ENCODE results near the gene VMO1. TPM values are rescaled to one million over a fixed set of nuclear protein-coding genes. Genes with fewer than 3 reads are reported as not detected.

The VMO1 gene
- total RNA-seq, 1 experiment from 2014 or later: not detected

GRCh38 chr17:4777969-4778760, 8.0 kb downstream of the VMO1 start:
- in situ Hi-C loops (cut with HindIII; ENCODE audit: low pct_unique_long_range_greater_than_20kb, low sequenced_read_pairs): no loop called here

GRCh38 chr17:4772235-4772613, 13.9 kb downstream of the VMO1 start:
- in situ Hi-C loops (cut with HindIII; ENCODE audit: low pct_unique_long_range_greater_than_20kb, low sequenced_read_pairs): no loop called here
- DNase-seq (ENCODE audit: low read depth, low spot score): no peak

More at GRCh38 chr17:4777969-4778760, 8.0 kb downstream of the VMO1 start:
- DNase-seq (ENCODE audit: low read depth, low spot score): no peak

- in situ Hi-C loops (cut with HindIII; ENCODE audit: low pct_unique_long_range_greater_than_20kb, low sequenced_read_pairs): no loop called here
- no peak for DNase-seq (ENCODE audit: low read depth, low spot score)
These were observed 14.5 kb downstream of the VMO1 start, which contains the start of gene TM4SF5 for GRCh38 chr17:4771519-4772234. Gene TM4SF5 (plus strand): TSS chr17:4771886. CDS start chr17:4771923, 37 bp downstream.

- no peak for DNase-seq (ENCODE audit: low read depth, low spot score)
- in situ Hi-C loops (cut with HindIII; ENCODE audit: low pct_unique_long_range_greater_than_20kb, low sequenced_read_pairs): no loop called here
These were observed 16.5 kb downstream of the VMO1 start for GRCh38 chr17:4769628-4770027.

- in situ Hi-C loops (cut with HindIII; ENCODE audit: low pct_unique_long_range_greater_than_20kb, low sequenced_read_pairs): no loop called here
These were observed 17.9 kb downstream of the VMO1 start for GRCh38 chr17:4768298-4768697.

GRCh38 chr17:4766723-4767122, 19.4 kb downstream of the VMO1 start:
- in situ Hi-C loops (cut with HindIII; ENCODE audit: low pct_unique_long_range_greater_than_20kb, low sequenced_read_pairs): no loop called here
- DNase-seq (ENCODE audit: low read depth, low spot score): no peak

More at GRCh38 chr17:4768298-4768697, 17.9 kb downstream of the VMO1 start:
- no peak for DNase-seq (ENCODE audit: low read depth, low spot score)

- DNase-seq (ENCODE audit: low read depth, low spot score): no peak
- in situ Hi-C loops (cut with HindIII; ENCODE audit: low pct_unique_long_range_greater_than_20kb, low sequenced_read_pairs): no loop called here
These were observed 20.0 kb downstream of the VMO1 start for GRCh38 chr17:4766201-4766600.

- in situ Hi-C loops (cut with HindIII; ENCODE audit: low pct_unique_long_range_greater_than_20kb, low sequenced_read_pairs): no loop called here
- DNase-seq (ENCODE audit: low read depth, low spot score): no peak
These were observed 21.6 kb downstream of the VMO1 start for GRCh38 chr17:4764595-4764994.

- in situ Hi-C loops (cut with HindIII; ENCODE audit: low pct_unique_long_range_greater_than_20kb, low sequenced_read_pairs): no loop called here
- no peak for DNase-seq (ENCODE audit: low read depth, low spot score)
These were observed 26.4 kb downstream of the VMO1 start for GRCh38 chr17:4759776-4760236.

- DNase-seq (ENCODE audit: low read depth, low spot score): no peak
- in situ Hi-C loops (cut with HindIII; ENCODE audit: low pct_unique_long_range_greater_than_20kb, low sequenced_read_pairs): no loop called here
These were observed 32.8 kb downstream of the VMO1 start for GRCh38 chr17:4753392-4753791.

GRCh38 chr17:4751932-4752331, 34.2 kb downstream of the VMO1 start:
- DNase-seq (ENCODE audit: low read depth, low spot score): no peak
- in situ Hi-C loops (cut with HindIII; ENCODE audit: low pct_unique_long_range_greater_than_20kb, low sequenced_read_pairs): no loop called here

GRCh38 chr17:4750606-4751005, 35.6 kb downstream of the VMO1 start:
- in situ Hi-C loops (cut with HindIII; ENCODE audit: low pct_unique_long_range_greater_than_20kb, low sequenced_read_pairs): no loop called here
- DNase-seq (ENCODE audit: low read depth, low spot score): no peak

- in situ Hi-C loops (cut with HindIII; ENCODE audit: low pct_unique_long_range_greater_than_20kb, low sequenced_read_pairs): no loop called here
- DNase-seq (ENCODE audit: low read depth, low spot score): peak; percentile 11
These were observed 37.5 kb downstream of the VMO1 start for GRCh38 chr17:4748686-4749085.

GRCh38 chr17:4747847-4748246, 38.3 kb downstream of the VMO1 start:
- DNase-seq (ENCODE audit: low read depth, low spot score): no peak
- in situ Hi-C loops (cut with HindIII; ENCODE audit: low pct_unique_long_range_greater_than_20kb, low sequenced_read_pairs): no loop called here

GRCh38 chr17:4744999-4745969, 40.9 kb downstream of the VMO1 start:
- no peak for DNase-seq (ENCODE audit: low read depth, low spot score)

GRCh38 chr17:4743898-4744297, 42.3 kb downstream of the VMO1 start:
- DNase-seq (ENCODE audit: low read depth, low spot score): no peak
- in situ Hi-C loops (cut with HindIII; ENCODE audit: low pct_unique_long_range_greater_than_20kb, low sequenced_read_pairs): no loop called here

More at GRCh38 chr17:4744999-4745969, 40.9 kb downstream of the VMO1 start:
- in situ Hi-C loops (cut with HindIII; ENCODE audit: low pct_unique_long_range_greater_than_20kb, low sequenced_read_pairs): no loop called here

GRCh38 chr17:4743216-4743615, 42.9 kb downstream of the VMO1 start:
- in situ Hi-C loops (cut with HindIII; ENCODE audit: low pct_unique_long_range_greater_than_20kb, low sequenced_read_pairs): no loop called here
- no peak for DNase-seq (ENCODE audit: low read depth, low spot score)

- no peak for DNase-seq (ENCODE audit: low read depth, low spot score)
- in situ Hi-C loops (cut with HindIII; ENCODE audit: low pct_unique_long_range_greater_than_20kb, low sequenced_read_pairs): no loop called here
These were observed 43.5 kb downstream of the VMO1 start for GRCh38 chr17:4742629-4743028.
